SK-N-SH treated with all-trans-retinoic acid at 6 μM for 48 hours (cell line): ENCODE data around the gene RECQL5.

Experiments used
- ATAC-seq: fragments of 200-7000 bp; cut with Tn5 transposase; 3 replicates; pipeline ENCODE4 v1.9.1; 2020; ENCODE audit warnings: mild to moderate bottlenecking, moderate library complexity
- ARNTL ChIP-seq: fragments of 450-650 bp; formaldehyde crosslinking; IDR thresholded peaks from 2 replicates; pipeline ENCODE4 v1.5.0; 2020; ENCODE audit warnings: low read depth, mild to moderate bottlenecking, moderate library complexity, borderline replicate concordance
- CSDC2 ChIP-seq: fragments of 250-450 bp; sonication (Bioruptor Pico); IDR thresholded peaks from 2 replicates; pipeline ENCODE4 v1.5.0; 2020; ENCODE audit warnings: mild to moderate bottlenecking, moderate library complexity
- CSRNP3 ChIP-seq: fragments of 250-450 bp; sonication (Bioruptor Pico); IDR thresholded peaks from 2 replicates; pipeline ENCODE4 v1.5.1; 2021; ENCODE audit warnings: mild to moderate bottlenecking, moderate library complexity
- ESRRG ChIP-seq: fragments of 250-450 bp; sonication (Bioruptor Pico); IDR thresholded peaks from 2 replicates; pipeline ENCODE4 v1.6.1; 2021; ENCODE audit warnings: mild to moderate bottlenecking
- ISL1 ChIP-seq: fragments of 250-450 bp; sonication (Bioruptor Pico); IDR thresholded peaks from 2 replicates; pipeline ENCODE4 v2.1.2; 2022; ENCODE audit warnings: mild to moderate bottlenecking, moderate library complexity
- OSR1 ChIP-seq: fragments of 250-450 bp; sonication (Bioruptor Pico); IDR thresholded peaks from 2 replicates; pipeline ENCODE4 v1.8.0; 2022; ENCODE audit warnings: moderate library complexity, mild to moderate bottlenecking, inconsistent platforms
- PATZ1 ChIP-seq: fragments of 250-450 bp; sonication (Bioruptor Pico); IDR thresholded peaks from 2 replicates; pipeline ENCODE4 v1.8.0; 2020; ENCODE audit warnings: mild to moderate bottlenecking, moderate library complexity, borderline replicate concordance
- PPARA ChIP-seq: fragments of 250-450 bp; sonication (Bioruptor Pico); IDR thresholded peaks from 2 replicates; pipeline ENCODE4 v1.5.0; 2020; ENCODE audit warnings: mild to moderate bottlenecking, borderline replicate concordance
- RARB ChIP-seq: fragments of 250-450 bp; sonication (Bioruptor Pico); IDR thresholded peaks from 2 replicates; pipeline ENCODE4 v1.8.0; 2021; ENCODE audit warnings: mild to moderate bottlenecking, moderate library complexity
- SNAI2 ChIP-seq: fragments of 250-450 bp; sonication (Bioruptor Pico); IDR thresholded peaks from 2 replicates; pipeline ENCODE4 v1.5.0; 2020; ENCODE audit warnings: mild to moderate bottlenecking, moderate library complexity
- TCF4 ChIP-seq: fragments of 250-450 bp; sonication (Bioruptor Pico); IDR thresholded peaks from 2 replicates; pipeline ENCODE4 v1.8.0; 2021; ENCODE audit warnings: mild to moderate bottlenecking, moderate library complexity, borderline replicate concordance
- TOX ChIP-seq: fragments of 250-450 bp; sonication (Bioruptor Pico); IDR thresholded peaks from 2 replicates; pipeline ENCODE4 v1.8.0; 2021; ENCODE audit warnings: mild to moderate bottlenecking, moderate library complexity, borderline replicate concordance
- TSHZ2 ChIP-seq: fragments of 250-450 bp; sonication (Bioruptor Pico); IDR thresholded peaks from 2 replicates; pipeline ENCODE4 v1.5.0; 2020; ENCODE audit warnings: mild to moderate bottlenecking, moderate library complexity
- ZC3H10 ChIP-seq: fragments of 250-450 bp; sonication (Bioruptor Pico); IDR thresholded peaks from 2 replicates; pipeline ENCODE4 v1.5.1; 2021; ENCODE audit warnings: mild to moderate bottlenecking, moderate library complexity
- ZFP3 ChIP-seq: fragments of 250-450 bp; sonication (Bioruptor Pico); IDR thresholded peaks from 2 replicates; pipeline ENCODE4 v1.5.0; 2020; ENCODE audit warnings: mild to moderate bottlenecking, moderate library complexity
- ZFP30 ChIP-seq: fragments of 450-650 bp; formaldehyde crosslinking; IDR thresholded peaks from 2 replicates; pipeline ENCODE4 v1.5.0; 2022; ENCODE audit warnings: mild to moderate bottlenecking, moderate library complexity
- ZNF565 ChIP-seq: fragments of 450-650 bp; formaldehyde crosslinking; conservative IDR thresholded peaks from 2 replicates; pipeline ENCODE4 v1.5.0; 2020; ENCODE audit warnings: low read depth, mild to moderate bottlenecking, moderate library complexity
- ZNF70 ChIP-seq: fragments of 450-650 bp; formaldehyde crosslinking; IDR thresholded peaks from 2 replicates; pipeline ENCODE4 v1.5.0; 2020; ENCODE audit warnings: mild to moderate bottlenecking, moderate library complexity
- ZNF8 ChIP-seq: fragments of 450-650 bp; formaldehyde crosslinking; IDR thresholded peaks from 2 replicates; pipeline ENCODE4 v1.5.0; 2020; ENCODE audit warnings: mild to moderate bottlenecking, moderate library complexity

Gene RECQL5

GRCh38 chr17:75635610-75636202 is 31.2 kb downstream of the RECQL5 start:
- TF ChIP-seq TCF4 (CRISPR knock-in tag): no peak
- TF ChIP-seq PPARA (CRISPR knock-in tag): no peak
- TF ChIP-seq SNAI2: no peak
- no peak for TF ChIP-seq CSRNP3 (CRISPR knock-in tag)
- TF ChIP-seq ZFP30 (CRISPR knock-in tag): no peak
- TF ChIP-seq ARNTL (CRISPR knock-in tag): no peak
- no peak for TF ChIP-seq OSR1 (CRISPR knock-in tag)
- no peak for TF ChIP-seq TOX (CRISPR knock-in tag)
- no peak for TF ChIP-seq ZC3H10 (CRISPR knock-in tag)
- no peak for TF ChIP-seq PATZ1 (CRISPR knock-in tag)
- no peak for TF ChIP-seq CSDC2
- no peak for TF ChIP-seq ZNF70 (CRISPR knock-in tag)
- ATAC-seq: no peak

- ATAC-seq: no peak
- TF ChIP-seq ESRRG (CRISPR knock-in tag) (no peak), TCF4 (CRISPR knock-in tag) (no peak), TSHZ2 (CRISPR knock-in tag) (no peak), ARNTL (CRISPR knock-in tag) (no peak), ZNF565 (no peak), PATZ1 (CRISPR knock-in tag) (no peak), ZFP30 (CRISPR knock-in tag) (no peak), RARB (CRISPR knock-in tag) (no peak), TOX (CRISPR knock-in tag) (no peak)
These were observed 32.0 kb downstream of the RECQL5 start for GRCh38 chr17:75634754-75635609.

- TF ChIP-seq TSHZ2 (CRISPR knock-in tag) (no peak), SNAI2 (no peak), ZNF565 (no peak), ZNF8 (CRISPR knock-in tag) (no peak), ZC3H10 (CRISPR knock-in tag) (no peak), ZFP3 (CRISPR knock-in tag) (no peak), ISL1 (no peak), ESRRG (CRISPR knock-in tag) (no peak), ZNF70 (CRISPR knock-in tag) (no peak), CSRNP3 (CRISPR knock-in tag) (no peak), ZFP30 (CRISPR knock-in tag) (no peak), TOX (CRISPR knock-in tag) (no peak)
- ATAC-seq: no peak
These were observed 32.6 kb downstream of the RECQL5 start for GRCh38 chr17:75634376-75634740.
